Measurements from ENCODE around the gene PDHX.
"Not testable (repeated sequence)": the region's sequence is repeated elsewhere in the genome, so short reads cannot be mapped to it uniquely, and the experiment has no call there.

PDHX gene

DNA sequence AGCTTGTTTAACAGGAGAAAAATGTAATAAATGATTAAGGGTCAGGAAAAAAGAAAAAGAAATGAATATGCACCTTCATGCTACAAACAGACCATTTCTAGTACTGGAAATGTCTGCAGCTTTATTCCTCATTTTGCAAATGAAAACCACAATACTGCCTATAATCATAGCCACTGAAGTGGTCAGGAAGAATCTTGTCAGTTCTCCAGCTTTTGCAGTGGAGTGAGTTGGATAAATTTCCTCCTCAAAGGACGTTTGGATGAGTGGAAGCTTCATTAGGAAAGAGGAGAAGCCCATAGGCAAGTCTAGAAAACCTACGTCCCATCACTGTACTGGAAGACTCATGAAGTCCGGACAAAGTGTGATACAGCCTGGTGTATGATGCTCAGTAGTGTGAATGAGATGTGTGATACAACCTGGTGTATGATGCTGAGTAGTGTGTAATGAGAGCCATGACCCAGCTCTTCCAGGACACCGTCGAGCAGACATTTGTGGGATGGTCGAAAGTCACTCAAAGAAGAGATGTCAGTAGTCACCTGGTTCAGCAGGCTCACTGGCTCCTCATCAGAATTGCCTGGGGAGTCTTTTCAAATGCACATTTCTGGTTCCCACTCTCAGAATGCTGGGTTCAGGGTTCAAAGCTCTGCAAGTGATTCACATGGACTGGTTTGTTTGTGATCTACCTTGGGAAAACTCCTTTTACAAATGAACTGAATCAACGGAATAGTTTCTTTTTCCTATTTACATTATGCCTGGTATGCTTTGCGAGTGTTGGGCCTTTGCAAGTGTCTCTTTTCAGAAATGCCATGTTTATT is 101.3 kb downstream of the PDHX start:
- H3K4me1 Mint-ChIP-seq = peaks cover 13 to 16% of the 10 kb centered on the region in 2 donors
- H3K36me3 Mint-ChIP-seq = peaks cover 0 to 2% of the 10 kb centered on the region in 2 donors
- H3K9me3 Mint-ChIP-seq = peaks cover 0 to 2% of the 10 kb centered on the region in 2 donors
- H3K4me3 Mint-ChIP-seq = no peak overlapping the region
- no peaks in the 10 kb centered on the region for H3K27me3 Mint-ChIP-seq
- no peak for ATAC-seq (replicated peaks)
- H3K27ac Mint-ChIP-seq = no peak overlapping the region
- DNase-seq = no peak

DNA sequence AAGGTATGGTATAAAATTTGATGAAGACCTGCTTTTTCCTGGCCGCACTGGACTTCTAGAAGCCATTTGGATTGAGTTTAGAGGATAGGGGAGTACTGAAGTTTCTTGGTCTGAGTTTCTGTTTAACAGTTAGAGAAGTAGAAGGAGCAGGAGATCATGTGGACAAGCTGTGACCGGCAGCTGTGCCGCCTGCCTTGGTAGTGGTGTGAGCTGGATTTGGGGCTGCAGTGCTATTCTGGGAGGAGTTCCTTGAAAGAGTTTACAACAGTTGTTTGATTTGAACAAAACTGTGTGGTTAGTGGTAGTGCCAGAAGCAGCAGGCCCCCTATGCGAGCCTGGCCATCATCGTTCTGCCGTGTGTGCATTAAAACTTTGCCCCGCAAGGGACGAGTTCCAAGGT is 105.2 kb downstream of the PDHX start:
- DNase-seq (no peak), ATAC-seq (replicated peaks) (no peak)
- Mint-ChIP-seq H3K36me3 (peaks cover 12 to 21% of the 10 kb centered on the region in 2 donors), H3K9me3 (peaks cover 17 to 19% of the 10 kb centered on the region in 2 donors), H3K27me3 (no peaks in the 10 kb centered on the region), H3K4me3 (no peak overlapping the region), H3K27ac (no peak overlapping the region), H3K4me1 (peaks cover 3% of the 10 kb centered on the region in 2 donors)

DNA sequence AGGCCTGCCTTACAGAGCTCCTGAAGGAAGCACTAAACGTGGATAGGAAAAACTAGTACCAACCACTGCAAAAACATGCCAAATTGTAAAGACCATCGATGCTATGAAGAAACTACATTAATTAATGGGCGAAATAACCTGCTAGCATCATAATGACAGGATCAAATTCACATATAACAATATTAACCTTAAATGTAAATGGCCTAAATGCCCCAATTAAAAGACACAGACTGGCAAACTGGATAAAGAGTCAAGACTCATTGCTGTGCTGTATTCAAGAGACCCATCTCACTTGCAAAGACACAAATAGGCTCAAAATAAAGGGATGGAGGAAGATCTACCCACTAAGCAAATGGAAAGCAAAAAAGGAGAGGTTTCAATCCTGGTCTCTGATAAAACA is 107.5 kb downstream of the PDHX start:
- peaks cover 19 to 21% of the 10 kb centered on the region in 2 donors for H3K36me3 Mint-ChIP-seq
- H3K9me3 Mint-ChIP-seq = peaks cover 17 to 28% of the 10 kb centered on the region in 2 donors
- not testable (repeated sequence) for H3K27ac Mint-ChIP-seq; H3K27me3 Mint-ChIP-seq; ATAC-seq (replicated peaks); DNase-seq; H3K4me3 Mint-ChIP-seq; H3K4me1 Mint-ChIP-seq

DNA sequence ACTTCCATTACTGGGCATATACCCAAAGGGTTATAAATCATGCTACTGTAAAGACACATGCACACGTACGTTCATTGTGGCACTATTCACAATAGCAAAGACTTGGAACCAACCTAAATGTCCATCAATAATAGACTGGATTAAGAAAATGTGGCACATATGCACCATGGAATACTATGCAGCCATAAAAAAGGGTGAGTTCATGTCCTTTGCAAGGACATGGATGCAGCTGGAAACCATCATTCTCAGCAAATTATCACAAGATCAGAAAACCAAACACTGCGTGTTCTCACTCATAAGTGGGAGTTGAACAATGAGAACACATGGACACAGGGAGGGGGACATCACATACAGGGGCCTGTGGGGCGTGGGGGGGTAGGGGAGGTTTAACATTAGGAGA is 111.6 kb downstream of the PDHX start:
- H3K27me3 Mint-ChIP-seq; H3K27ac Mint-ChIP-seq; H3K4me3 Mint-ChIP-seq; DNase-seq; ATAC-seq (replicated peaks): not testable (repeated sequence)
- peaks cover 19 to 33% of the 10 kb centered on the region in 2 donors for H3K4me1 Mint-ChIP-seq
- H3K9me3 Mint-ChIP-seq = peaks cover 17 to 24% of the 10 kb centered on the region in 2 donors
- peaks cover 17 to 19% of the 10 kb centered on the region in 2 donors for H3K36me3 Mint-ChIP-seq

DNA sequence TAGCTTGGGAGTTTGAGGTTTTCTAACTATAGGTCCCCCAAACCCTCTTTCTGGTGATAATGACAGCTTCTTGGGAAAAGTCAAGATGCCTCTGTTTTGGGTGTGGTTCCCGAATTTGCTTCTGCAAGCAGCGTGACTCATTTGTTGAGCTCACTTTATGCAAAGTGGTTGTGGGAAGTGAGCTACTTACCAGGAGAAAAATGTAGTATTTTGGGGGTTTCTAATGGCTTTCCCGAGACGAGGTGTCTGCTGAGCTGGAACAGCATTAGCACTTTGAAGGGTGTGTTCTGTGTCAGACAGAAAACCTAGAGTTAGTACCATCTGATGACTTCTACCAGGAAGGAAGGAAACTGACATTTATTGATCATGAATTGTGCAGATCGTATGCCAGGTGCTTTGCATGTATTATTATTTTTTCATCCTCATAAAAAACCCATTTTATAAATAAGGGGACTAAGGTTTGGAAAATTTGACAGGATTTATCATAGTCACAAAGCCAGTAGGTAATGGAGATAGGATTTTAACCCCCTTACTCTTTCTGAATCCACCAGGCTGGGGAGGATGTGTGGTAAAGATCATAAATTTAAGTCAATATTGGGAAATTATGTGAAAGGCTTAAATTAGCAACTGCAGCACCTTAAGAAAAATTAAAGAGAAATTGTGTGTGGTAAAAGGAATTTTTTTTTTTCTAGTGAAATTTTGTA is 113.7 kb downstream of the PDHX start:
- H3K36me3 Mint-ChIP-seq = peaks cover 0 to 7% of the 10 kb centered on the region in 2 donors
- peak overlapping the region; percentile 71 for H3K27ac Mint-ChIP-seq
- H3K27me3 Mint-ChIP-seq = no peaks in the 10 kb centered on the region
- H3K4me3 Mint-ChIP-seq = peak overlapping the region; percentile 5 to 17
- H3K9me3 Mint-ChIP-seq = peaks cover 0 to 13% of the 10 kb centered on the region in 2 donors
- DNase-seq = no peak
- peak; percentile 89 to 95 for ATAC-seq (replicated peaks)
- peaks cover 33 to 49% of the 10 kb centered on the region in 2 donors for H3K4me1 Mint-ChIP-seq

DNA sequence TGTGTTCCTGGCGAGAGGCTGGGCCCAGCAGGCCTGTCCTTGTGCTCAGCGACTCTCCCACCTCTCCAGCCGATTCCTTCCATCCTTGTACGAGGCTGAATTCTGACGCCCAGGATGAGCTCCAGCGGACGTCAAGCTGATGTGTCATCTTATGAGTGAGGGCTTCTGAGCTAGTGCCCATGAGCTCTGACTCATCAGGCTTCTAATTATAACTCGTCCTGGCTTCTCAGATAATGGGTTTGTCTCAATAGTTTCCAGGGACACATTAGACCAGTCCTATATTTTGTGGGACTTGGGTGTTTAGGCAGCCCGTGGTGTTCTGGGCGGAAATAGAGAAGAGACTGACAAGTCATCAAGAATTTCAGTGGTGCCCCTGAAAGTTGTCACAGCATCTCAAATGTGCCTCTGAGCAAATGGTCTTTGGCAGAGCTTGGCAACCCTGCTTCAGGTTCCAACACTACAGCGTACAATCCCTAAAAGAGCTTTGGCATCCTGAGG is 114.3 kb downstream of the PDHX start:
- Mint-ChIP-seq H3K4me1 (peaks cover 39 to 55% of the 10 kb centered on the region in 2 donors), H3K9me3 (peaks cover 0 to 16% of the 10 kb centered on the region in 2 donors), H3K4me3 (peak overlapping the region; percentile 17 to 37), H3K36me3 (peaks cover 0 to 7% of the 10 kb centered on the region in 2 donors), H3K27ac (peak overlapping the region; percentile 71), H3K27me3 (no peaks in the 10 kb centered on the region)
- peak; percentile 59 to 61 for ATAC-seq (replicated peaks)
- no peak for DNase-seq

DNA sequence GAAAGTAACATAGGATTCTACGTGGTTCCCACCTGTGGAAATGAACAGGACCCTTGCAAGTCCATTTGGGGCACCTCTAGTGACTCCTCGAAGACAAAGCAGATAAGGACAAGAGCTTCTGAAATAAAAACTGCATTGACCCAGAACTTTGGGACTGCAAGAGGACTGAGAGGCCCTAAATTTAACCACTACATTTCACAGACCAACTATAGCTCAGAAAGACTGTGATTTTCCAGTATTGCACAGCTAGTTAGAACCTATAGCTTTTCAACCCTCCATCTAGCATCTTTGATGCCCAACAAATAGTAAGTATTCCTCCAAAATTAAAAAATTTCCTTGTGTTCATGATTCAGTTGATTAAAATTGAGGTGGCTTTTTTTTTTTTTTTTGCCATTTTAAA is 114.9 kb downstream of the PDHX start:
- H3K27ac Mint-ChIP-seq = no peak overlapping the region
- H3K9me3 Mint-ChIP-seq = peaks cover 0 to 16% of the 10 kb centered on the region in 2 donors
- no peak overlapping the region for H3K4me3 Mint-ChIP-seq
- peaks cover 0 to 7% of the 10 kb centered on the region in 2 donors for H3K36me3 Mint-ChIP-seq
- peaks cover 41 to 60% of the 10 kb centered on the region in 2 donors for H3K4me1 Mint-ChIP-seq
- ATAC-seq (replicated peaks) (no peak), DNase-seq (no peak)
- no peaks in the 10 kb centered on the region for H3K27me3 Mint-ChIP-seq

DNA sequence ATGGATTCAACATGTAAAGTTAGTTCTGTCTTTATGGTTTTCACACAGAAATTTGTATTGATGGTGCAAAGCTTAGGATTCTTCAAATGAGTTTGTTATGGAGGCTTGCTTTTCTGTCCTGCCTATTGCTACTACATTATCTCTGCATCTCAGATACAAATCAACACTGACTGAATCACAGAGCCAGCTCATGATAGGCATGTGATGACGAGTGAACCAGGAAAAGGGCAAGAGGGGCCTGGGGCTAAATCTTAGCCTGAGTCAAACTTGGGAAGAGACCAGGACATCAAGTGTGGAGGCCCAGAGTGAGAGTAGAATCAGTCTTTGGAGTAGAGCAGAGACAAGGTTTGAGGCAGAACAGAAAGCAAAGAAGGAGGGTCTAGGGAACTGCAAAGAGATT is 115.4 kb downstream of the PDHX start:
- Mint-ChIP-seq H3K4me3 (no peak overlapping the region), H3K9me3 (peaks cover 0 to 14% of the 10 kb centered on the region in 2 donors), H3K4me1 (peaks cover 45 to 60% of the 10 kb centered on the region in 2 donors), H3K36me3 (peaks cover 0 to 7% of the 10 kb centered on the region in 2 donors), H3K27me3 (no peaks in the 10 kb centered on the region), H3K27ac (no peak overlapping the region)
- DNase-seq = no peak
- ATAC-seq (replicated peaks) = no peak

DNA sequence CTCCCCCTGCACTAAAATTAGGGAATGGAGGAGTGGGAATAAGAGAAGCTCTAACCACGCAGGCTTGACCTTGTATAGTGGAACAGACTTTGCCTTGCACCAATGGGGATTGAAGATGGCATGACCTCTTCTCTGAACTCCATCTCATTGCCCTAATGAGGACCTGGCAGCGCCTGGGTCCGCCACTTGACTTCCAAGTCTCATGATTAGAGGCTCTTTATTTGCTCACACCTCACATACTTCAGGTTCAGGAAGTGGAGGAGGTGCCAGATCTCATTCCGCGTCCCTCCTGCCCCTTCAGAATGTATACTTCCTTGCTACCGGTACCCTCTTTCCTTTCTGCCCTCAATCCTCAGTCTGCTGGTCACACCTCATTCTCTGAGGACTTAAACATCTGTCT is 116.6 kb downstream of the PDHX start:
- H3K27me3 Mint-ChIP-seq = no peaks in the 10 kb centered on the region
- DNase-seq = no peak
- no peak for ATAC-seq (replicated peaks)
- no peak overlapping the region for H3K4me3 Mint-ChIP-seq
- H3K27ac Mint-ChIP-seq = no peak overlapping the region
- H3K9me3 Mint-ChIP-seq = peaks cover 0 to 9% of the 10 kb centered on the region in 2 donors
- H3K4me1 Mint-ChIP-seq = peaks cover 50 to 62% of the 10 kb centered on the region in 2 donors
- peaks cover 0 to 1% of the 10 kb centered on the region in 2 donors for H3K36me3 Mint-ChIP-seq

DNA sequence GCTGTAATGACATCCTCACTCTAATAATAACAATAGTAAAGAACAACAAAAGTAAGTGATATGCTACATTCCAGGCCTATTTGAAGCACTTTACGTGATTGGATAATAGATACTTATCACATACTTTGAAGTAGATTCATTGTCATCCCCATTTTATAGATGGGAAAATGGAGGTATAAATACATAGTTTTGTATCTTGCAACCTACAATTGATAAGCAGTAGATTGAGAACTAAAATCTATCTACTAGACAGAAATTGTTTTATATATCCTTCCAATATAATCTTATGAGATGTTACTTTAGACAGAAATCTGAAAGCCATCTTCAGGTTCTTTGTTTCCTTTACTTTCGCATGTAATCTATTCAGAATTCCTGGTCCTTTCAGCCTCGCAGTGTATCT is 118.0 kb downstream of the PDHX start:
- no peak for ATAC-seq (replicated peaks)
- no peak overlapping the region for H3K4me3 Mint-ChIP-seq
- no peaks in the 10 kb centered on the region for H3K36me3 Mint-ChIP-seq
- no peak overlapping the region for H3K27ac Mint-ChIP-seq
- no peaks in the 10 kb centered on the region for H3K27me3 Mint-ChIP-seq
- H3K4me1 Mint-ChIP-seq = peaks cover 51 to 62% of the 10 kb centered on the region in 2 donors
- no peak for DNase-seq
- H3K9me3 Mint-ChIP-seq = peaks cover 0 to 8% of the 10 kb centered on the region in 2 donors

DNA sequence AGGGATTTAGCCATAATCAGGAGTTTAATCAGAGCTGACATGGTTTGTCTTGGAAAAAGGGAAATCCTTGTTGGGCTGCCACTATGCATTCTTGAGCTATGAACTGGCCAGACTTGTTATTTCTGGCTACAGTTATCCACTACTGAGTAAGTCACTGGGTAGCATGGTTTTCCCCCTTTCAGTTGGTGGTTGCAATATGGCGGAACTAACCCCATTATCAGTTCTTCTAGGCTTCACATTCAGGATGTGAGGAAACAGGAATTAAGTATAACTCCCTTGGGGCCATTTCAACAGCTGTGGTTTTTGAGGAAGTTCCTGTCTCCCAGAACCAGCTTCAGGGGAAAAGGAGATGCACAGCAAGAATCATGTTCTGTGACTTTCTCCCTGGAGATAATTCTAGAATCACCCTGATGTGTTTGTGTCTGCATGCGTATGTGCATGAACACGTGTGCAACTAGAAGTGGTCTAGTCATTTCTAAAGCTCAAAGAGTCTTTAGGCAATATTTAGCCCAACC is 119.5 kb downstream of the PDHX start:
- Mint-ChIP-seq H3K27ac (peak overlapping the region; percentile 74), H3K27me3 (no peaks in the 10 kb centered on the region), H3K9me3 (peaks cover 0 to 8% of the 10 kb centered on the region in 2 donors), H3K4me3 (no peak overlapping the region), H3K4me1 (peaks cover 47 to 60% of the 10 kb centered on the region in 2 donors), H3K36me3 (no peaks in the 10 kb centered on the region)
- ATAC-seq (replicated peaks) = peak; percentile 70 to 76
- peak; percentile 63 for DNase-seq

DNA sequence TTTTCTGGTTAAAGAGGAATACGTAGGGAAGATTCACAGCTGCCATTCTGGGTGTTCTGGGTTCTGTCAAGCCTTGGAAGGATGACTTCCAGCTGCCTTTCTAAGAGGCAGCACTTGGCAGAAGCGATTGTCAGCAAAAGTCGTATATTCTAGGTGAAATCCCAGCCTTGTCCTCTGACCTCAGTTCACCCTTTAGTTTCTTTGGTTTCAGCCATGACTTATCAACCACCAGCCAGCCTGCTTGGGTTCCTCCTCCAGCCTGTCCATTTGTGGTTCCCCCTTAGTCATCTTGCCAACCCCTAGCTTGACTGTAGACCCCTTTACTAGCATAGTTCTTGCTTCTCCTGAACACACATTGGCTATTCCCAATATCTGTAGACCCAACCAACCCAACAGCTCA is 120.2 kb downstream of the PDHX start:
- ATAC-seq (replicated peaks) (peak; percentile 30 to 37), DNase-seq (peak; percentile 43)
- H3K4me1 Mint-ChIP-seq = peaks cover 46 to 58% of the 10 kb centered on the region in 2 donors
- H3K4me3 Mint-ChIP-seq = peak overlapping the region in 1 of 2 donors; percentile 1
- H3K9me3 Mint-ChIP-seq = peaks cover 0 to 8% of the 10 kb centered on the region in 2 donors
- peak overlapping the region; percentile 74 for H3K27ac Mint-ChIP-seq
- H3K36me3 Mint-ChIP-seq = no peaks in the 10 kb centered on the region
- H3K27me3 Mint-ChIP-seq = no peaks in the 10 kb centered on the region

DNA sequence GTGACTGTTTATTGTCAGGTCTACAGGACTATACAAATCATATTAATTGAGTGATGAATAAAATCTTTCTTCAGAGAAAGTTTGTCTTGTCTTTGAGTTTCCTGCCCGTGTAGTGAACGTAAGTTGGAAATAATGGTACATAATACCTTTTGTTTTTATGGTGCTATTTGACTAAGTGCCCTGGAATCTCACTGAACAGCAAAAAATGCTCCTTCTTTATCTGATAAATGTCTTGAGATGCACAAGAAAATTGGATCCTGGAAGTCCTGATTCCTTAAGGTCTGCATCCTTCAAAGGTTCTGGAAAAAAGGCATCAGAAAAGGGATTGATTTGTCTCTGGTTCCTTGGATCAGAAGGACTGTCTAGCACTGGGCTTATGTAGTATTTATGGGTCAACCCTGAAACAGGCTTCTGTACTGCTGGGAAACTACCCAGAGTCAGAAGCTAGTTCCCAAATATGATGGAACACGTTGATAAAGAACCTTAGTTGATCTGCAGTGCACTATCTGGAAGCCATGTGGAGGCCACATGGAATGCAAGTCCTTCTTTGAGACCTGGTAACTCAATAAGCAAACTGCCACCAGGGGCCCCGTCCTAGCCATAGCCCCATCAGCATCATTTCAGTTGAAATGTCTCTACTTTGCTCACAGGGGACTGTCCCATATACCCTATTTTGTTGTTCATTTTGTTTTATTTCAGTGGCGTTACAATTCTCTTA is 122.0 kb downstream of the PDHX start:
- ATAC-seq (replicated peaks) (no peak), DNase-seq (no peak)
- H3K4me3 Mint-ChIP-seq = no peak overlapping the region
- peaks cover 37 to 46% of the 10 kb centered on the region in 2 donors for H3K4me1 Mint-ChIP-seq
- H3K27me3 Mint-ChIP-seq = no peaks in the 10 kb centered on the region
- H3K27ac Mint-ChIP-seq = no peak overlapping the region
- peaks cover 0 to 5% of the 10 kb centered on the region in 2 donors for H3K9me3 Mint-ChIP-seq
- no peaks in the 10 kb centered on the region for H3K36me3 Mint-ChIP-seq

DNA sequence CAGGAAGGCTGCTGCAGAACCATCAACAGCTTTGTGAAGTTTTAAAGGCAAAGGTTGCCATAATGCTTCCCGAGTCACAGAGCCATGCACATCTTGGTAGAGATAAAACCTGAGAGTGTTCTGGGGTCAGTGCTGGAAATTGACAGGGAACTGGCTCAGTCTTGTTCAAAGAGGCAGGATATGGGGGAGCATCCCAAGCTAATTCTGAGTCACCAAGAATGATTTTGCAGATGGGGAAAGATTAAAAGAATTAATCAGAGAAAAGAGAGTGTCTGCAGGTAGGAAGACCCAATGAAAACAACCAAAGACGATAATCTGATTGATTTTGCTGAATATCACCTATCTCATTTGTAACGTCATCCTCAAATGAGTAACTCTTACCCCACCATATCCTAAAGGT is 122.7 kb downstream of the PDHX start:
- H3K27ac Mint-ChIP-seq = peak overlapping the region; percentile 68
- H3K27me3 Mint-ChIP-seq = no peaks in the 10 kb centered on the region
- H3K9me3 Mint-ChIP-seq = peaks cover 0 to 5% of the 10 kb centered on the region in 2 donors
- DNase-seq = no peak
- no peaks in the 10 kb centered on the region for H3K36me3 Mint-ChIP-seq
- no peak overlapping the region for H3K4me3 Mint-ChIP-seq
- H3K4me1 Mint-ChIP-seq = peaks cover 31 to 39% of the 10 kb centered on the region in 2 donors
- no peak for ATAC-seq (replicated peaks)
